HuH-7 (cell line): Measurements from ENCODE around the gene SHROOM3.
"Not testable (repeated sequence)": the region's sequence is repeated elsewhere in the genome, so short reads cannot be mapped to it uniquely, and the experiment has no call there.

Experiments used
- DNase-seq: peaks from one replicate; pipeline ENCODE4 v3.0.0; 2011; ENCODE audit warnings: low spot score

The SHROOM3 gene

DNA sequence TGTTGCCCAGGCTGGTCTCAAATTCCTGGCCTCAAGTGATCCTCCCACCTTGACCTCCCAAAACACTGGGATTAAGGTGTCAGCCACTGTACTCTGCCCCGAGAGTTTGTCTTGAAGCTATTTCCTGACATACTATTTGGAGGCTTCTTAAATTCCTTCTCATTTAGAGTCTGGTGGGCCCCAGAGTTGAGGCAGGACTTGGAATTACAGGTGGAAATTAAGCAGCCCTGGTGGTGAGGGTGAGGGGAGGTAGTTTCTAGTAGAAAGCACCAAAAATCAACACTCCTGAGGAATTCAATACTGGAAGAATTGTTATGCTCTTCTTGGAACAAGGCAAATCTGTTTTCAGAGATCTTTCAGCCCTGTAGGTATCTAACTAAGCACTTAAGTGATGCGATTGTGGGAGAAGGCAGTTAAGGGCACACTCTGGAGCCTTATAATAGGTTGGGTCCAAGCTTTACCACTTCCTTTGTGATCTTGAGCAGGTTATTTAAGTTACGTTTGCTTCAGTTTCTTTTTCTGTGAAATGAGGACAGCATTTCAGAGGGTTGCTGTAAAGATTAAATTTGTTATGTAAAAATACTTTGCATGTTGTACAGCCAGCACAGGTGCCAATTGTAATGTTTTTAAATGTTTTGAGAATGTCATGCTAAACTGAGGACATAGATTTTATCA lies 262.2 kb downstream of the SHROOM3 start:
- no peak for DNase-seq

- no peak for DNase-seq
Observed at GRCh38 chr4:76698141-76698540, 263.1 kb downstream of the SHROOM3 start.

- no peak for DNase-seq
Observed at GRCh38 chr4:76699751-76700310, 264.8 kb downstream of the SHROOM3 start.

DNA sequence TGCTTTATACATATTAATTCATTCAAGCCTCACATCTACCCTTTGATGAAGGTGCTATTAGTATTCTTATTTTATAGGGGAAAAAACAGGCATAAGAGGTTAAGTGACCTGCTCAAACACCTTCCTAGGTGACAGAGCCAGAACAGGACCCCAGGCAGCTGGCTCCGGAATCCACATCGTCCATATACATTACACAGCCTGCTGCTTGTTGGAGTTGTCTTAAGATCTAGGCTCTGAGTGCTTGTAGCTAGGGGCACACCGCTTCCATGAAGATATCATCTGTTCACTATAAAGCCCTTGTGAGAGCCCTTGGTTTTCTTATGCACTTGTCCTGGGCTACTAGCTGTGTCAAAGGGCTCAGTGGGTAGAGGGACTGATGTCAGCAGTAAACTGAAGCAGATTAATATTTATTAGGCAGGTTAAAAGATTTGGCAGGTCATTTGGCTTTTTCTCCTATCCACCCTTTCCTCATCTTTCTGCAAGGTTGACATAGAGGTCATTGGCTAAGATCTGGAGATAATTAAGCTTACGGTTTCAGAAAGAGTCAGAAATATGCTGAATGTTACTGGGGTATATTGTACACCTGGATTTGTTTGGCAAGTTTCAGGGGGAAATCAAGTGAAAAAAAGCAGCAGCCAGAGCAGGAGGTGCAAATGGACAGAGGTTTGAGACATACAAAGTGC lies 267.6 kb downstream of the SHROOM3 start:
- DNase-seq: no peak

- no peak for DNase-seq
Observed at GRCh38 chr4:76703123-76703490, 268.1 kb downstream of the SHROOM3 start.

GRCh38 chr4:76703676-76704075 lies 268.6 kb downstream of the SHROOM3 start:
- no peak for DNase-seq

GRCh38 chr4:76704133-76704881 lies 269.3 kb downstream of the SHROOM3 start:
- DNase-seq: no peak

- no peak for DNase-seq
Observed at GRCh38 chr4:76705472-76705871, 270.4 kb downstream of the SHROOM3 start.

GRCh38 chr4:76706581-76706980 lies 271.6 kb downstream of the SHROOM3 start:
- DNase-seq: no peak

GRCh38 chr4:76708971-76709771 lies 274.1 kb downstream of the SHROOM3 start:
- DNase-seq: no peak

GRCh38 chr4:76709772-76710090 lies 274.7 kb downstream of the SHROOM3 start:
- no peak for DNase-seq

GRCh38 chr4:76712564-76712963 lies 277.5 kb downstream of the SHROOM3 start:
- DNase-seq: no peak

DNA sequence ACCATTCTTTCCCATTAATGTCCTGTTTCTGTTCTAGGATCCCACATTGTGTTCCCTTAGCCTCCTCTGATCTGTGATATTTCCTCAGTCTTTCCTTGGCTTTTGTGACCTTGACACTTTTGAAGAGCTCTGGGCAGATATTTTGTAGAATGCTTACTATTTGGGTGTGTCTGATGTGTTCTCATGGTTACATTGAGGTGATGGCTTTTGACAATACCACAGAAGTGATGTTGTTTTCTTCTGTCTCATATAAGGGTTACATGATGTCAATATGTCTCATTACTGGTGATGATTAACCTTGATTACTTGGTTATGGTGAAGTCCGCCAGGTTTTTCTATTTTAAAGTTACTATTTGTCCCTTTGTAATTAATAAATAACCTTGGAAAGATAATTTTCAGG lies 279.2 kb downstream of the SHROOM3 start:
- no peak for DNase-seq

- DNase-seq: no peak
Observed at GRCh38 chr4:76716020-76716419, 281.0 kb downstream of the SHROOM3 start.

- DNase-seq: no peak
Observed at GRCh38 chr4:76716658-76717057, 281.6 kb downstream of the SHROOM3 start.

DNA sequence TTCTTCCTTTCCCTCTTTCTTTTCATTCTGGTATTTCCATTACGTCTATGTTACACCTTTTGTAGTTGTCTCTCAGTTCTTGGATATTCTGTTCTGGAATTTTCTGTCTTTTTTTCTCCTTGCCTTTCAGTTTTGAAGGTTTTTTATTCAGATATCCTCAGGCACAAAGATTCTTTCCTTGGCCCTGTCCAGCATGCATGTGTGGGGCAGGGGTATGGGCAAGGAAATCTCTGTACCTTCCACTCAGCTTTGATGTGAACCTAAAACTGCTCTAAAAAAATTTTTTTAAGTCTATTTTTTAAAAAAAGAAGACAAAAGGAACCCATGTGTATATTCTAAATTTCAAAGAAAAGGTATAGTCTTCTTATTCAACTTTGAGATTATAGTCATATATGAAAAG lies 282.4 kb downstream of the SHROOM3 start:
- DNase-seq: no peak

GRCh38 chr4:76718021-76718420 lies 283.0 kb downstream of the SHROOM3 start:
- DNase-seq: no peak

- no peak for DNase-seq
Observed at GRCh38 chr4:76718831-76719230, 283.8 kb downstream of the SHROOM3 start.

- no peak for DNase-seq
Observed at GRCh38 chr4:76720121-76720520, 285.1 kb downstream of the SHROOM3 start.

DNA sequence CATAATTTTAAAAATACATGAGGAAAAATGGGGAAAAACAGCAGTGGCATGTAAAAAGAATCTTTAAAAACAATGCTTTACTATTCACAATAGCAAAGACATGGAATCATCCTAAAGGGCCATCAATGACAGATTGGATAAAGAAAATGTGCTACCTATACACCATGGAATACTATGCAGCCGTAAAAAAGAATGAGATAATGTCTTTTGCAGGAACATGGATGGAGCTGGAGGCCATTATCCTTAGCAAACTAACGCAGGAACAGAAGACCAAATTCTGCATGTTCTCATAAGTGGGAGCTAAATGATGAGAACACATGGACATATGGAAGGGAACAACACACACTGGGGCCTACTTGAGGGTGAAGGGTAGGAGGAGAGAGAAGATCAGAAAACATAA lies 287.1 kb downstream of the SHROOM3 start:
- DNase-seq: not testable (repeated sequence)

GRCh38 chr4:76722838-76723237 lies 287.8 kb downstream of the SHROOM3 start:
- DNase-seq: no peak

DNA sequence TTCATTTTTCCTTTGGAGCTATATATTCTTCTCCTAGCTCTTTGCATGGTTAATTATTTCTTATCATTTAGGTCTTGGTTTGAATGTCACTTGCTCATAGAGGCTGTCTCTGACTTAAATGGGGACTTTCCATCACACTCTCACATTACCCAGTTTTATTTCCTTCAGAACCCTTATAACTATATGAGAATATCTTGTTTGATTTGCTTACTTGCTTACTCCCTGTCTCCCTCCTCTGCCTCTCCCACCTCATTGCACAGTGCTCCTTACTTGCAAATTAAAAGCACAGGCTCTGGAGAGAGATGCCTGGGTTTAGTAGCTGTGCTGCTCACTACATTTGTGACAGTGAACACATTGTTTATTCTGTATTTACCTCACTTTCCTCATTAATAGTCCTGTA lies 288.3 kb downstream of the SHROOM3 start:
- no peak for DNase-seq
